Stimulated activated CD4-positive, alpha-beta T cell treated with anti-CD3 and anti-CD28 coated beads, Interleukin-15, amount 100 ng/mL, for 48 hours (primary cell): Measurements from ENCODE around the gene CD151.
A peak's percentile ranks its signal among the peaks of the same experiment; 100 is the strongest.

Source experiments
- DNase-seq, 2 donors: peaks; one replicate each; pipeline ENCODE4 v3.0.0-alpha.2; 2020; ENCODE audit warnings: low read depth in 2 of 2

Gene CD151

GRCh38 chr11:843086-843734 lies 10.5 kb downstream of the CD151 start:
- DNase-seq, result no peak

- no peak for DNase-seq
Observed at GRCh38 chr11:843818-844692, 11.3 kb downstream of the CD151 start.

- DNase-seq, result no peak
Observed at GRCh38 chr11:844693-845644, 12.2 kb downstream of the CD151 start.

DNA sequence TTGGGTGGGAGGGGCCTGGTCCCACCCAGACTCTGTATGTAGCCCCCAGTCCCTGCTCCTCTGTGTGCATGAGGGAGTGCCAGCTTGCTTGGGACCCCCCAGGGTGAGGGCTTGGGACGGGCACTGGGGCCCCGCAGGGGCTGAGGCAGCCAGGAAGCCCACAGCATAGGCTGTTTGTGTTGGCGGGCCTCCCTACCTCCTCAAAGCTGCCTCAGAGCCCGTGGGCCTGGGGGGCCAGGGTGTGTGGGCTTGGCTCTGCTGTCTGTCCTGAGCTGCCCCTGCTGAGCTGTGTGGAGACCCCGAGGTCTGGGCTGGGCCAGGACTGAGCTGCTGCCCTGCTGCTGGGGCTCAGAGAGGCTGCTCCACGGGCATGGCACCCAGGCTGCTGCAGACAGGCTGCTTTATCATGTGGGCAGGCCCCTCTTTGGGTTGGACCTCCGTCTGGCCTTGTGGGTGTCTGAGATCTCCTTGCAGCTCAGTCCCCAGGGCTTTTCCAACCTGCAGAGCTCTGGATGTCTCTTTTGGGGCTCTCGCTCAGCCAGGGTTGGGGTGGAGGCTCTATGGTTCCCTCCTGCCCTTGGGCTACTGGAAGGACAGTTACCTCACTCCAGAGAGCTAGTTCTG lies 13.2 kb downstream of the CD151 start:
- no peak for DNase-seq

DNA sequence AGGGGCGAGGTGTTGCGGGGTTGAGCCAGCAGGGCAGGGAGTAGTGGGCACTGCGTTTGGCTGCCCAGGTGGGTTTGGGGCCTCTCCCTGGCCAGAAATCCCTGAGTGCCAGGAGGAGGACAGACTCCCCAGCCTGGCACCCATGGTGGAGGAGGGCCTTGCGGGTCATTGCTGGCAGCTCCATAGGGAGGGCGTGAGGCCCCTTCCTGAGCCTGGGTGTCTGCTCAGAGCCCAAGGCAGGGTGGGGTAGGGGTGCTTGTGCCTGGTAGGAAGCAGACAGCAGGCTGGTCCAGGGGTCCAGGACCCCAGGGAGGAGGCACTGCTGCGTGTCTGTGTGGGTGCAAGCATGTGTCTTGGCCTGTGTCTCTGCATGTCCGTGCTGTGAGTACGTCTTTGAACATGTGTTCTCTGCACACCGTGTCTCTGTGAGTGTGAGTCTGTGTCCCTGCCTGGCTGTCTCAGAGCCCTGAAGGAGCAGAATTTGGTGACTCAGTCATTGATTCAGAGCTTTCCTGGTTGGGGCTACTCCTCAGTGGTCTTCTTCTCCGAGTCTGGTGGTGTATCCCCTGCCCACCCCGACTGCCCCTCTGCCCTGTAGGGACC lies 13.8 kb downstream of the CD151 start:
- no peak for DNase-seq

GRCh38 chr11:847876-848275 lies 15.1 kb downstream of the CD151 start:
- DNase-seq, result no peak

DNA sequence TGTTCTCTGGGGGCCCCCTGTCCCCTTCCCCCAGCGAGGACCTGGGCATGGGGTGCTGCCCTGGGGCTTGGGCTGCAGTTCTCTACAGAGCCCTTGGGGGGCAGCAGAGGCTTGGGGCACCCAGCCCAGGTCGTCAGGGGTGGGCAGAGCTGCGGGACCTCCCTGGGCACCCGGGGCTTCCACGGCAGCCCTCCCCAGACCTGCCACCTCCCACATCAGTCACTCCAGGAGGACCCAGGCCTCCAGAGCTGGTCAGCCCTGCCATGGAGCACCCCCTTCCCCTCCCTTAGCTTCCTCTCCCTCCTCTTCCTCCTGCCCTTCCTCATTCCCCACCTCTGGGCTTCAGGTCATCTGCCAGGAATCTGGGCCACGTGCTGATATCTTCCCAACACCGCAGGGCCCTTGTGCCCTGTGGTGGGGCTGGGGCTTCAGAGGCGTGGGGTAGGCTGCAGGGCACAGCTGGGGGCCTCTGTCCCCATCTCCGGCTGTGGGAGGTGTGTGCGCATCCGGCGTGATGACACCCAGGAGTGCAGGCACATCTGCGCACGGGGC lies 15.7 kb downstream of the CD151 start:
- DNase-seq, result peak in 1 of 2 donors; percentile 53

GRCh38 chr11:849104-849824 lies 16.5 kb downstream of the CD151 start:
- no peak for DNase-seq

DNA sequence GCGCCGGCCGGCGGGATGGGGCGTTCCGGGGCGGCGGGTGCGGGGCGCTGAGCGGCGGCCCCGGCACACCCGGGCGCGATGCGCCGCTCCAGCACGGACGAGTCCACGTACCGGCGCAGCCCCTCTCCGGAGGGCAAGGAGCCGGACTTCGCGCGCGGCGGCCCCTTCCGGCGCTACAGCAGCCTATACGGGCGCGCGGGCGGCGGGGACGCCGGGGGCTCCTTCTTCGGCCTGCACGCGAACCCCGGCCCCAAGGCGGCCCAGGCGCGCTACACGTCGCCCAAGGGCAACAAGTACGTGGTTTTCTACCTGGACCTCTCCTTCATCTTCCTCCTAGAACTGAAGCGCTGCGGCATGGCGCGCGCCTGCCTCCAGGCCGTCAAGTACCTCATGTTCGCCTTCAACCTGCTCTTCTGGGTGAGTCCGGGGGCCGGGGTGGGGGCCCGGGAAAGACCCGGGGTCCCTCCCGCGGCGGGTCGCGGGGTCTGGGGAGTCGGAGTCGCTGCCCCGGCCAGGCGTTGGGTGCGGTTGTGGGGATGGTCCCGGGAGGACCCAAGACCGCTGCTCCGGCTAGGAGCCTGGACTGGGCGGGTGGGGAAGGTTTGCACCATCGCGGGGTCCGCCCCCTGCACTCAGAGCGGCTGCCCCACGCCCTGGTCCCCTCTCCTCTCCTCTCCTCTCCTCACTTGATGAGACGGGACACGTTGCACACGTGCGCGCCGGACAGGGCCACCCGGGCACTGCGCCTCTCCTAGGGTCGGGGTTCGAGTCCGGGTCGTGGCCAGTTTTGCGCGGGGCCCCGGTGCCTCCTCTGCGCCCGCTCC lies 17.4 kb downstream of the CD151 start:
- no peak for DNase-seq

GRCh38 chr11:850775-851763 lies 18.3 kb downstream of the CD151 start:
- no peak for DNase-seq

DNA sequence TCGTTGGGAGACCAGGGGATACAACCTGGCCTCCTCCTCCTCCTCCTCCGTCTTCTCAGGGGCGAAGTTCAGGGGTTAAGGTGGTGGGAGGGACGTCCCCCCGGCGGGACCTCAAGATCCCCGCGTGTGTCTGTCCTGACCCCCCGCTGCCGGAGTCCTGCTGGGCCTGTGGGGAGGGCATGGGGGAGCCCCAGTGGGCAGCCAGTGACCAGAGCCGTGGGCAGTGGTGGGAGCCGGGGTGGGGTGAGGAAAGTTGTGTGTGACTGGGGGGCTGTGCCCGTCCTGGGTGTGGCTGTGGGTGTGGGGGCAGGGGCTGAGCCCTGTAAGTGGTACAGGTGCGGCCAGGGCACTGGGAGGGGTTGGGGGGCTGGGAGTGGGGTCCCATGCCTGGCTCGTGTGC lies 20.0 kb downstream of the CD151 start:
- DNase-seq, result no peak

- no peak for DNase-seq
Observed at GRCh38 chr11:853682-854448, 21.1 kb downstream of the CD151 start.

- no peak for DNase-seq
Observed at GRCh38 chr11:854601-855329, 22.0 kb downstream of the CD151 start.

- DNase-seq, result no peak
Observed at GRCh38 chr11:855330-855674, 22.6 kb downstream of the CD151 start.

DNA sequence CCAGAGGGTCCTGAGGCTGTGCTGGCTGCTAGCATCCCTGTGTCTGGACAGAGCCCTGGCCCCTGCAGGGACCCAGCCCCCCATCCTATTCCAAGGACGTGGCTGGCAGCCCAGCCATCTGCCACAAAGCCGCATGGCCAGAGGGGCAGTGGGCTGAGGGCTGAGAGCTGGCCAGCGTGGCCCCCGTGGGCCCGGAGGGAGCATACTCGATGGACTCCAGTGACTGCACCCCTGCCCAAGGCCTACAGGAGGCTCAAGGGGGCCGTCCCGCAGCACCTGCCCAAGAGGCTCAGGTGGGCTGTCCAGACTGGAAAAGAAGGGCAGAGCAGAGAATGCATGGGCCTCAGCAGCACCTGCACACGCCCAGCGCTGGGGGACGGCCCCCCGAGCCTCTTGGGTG lies 23.0 kb downstream of the CD151 start:
- no peak for DNase-seq

GRCh38 chr11:856397-856796 lies 23.6 kb downstream of the CD151 start:
- DNase-seq, result no peak
